Mesendoderm (in vitro differentiated cells): ENCODE results near the gene FOS.
"Not testable (repeated sequence)": the region's sequence is repeated elsewhere in the genome, so short reads cannot be mapped to it uniquely, and the experiment has no call there.

Source experiments
- DNase-seq: peaks from one replicate; pipeline ENCODE4 v3.0.0; 2013
- H2AK5ac ChIP-seq: 2 replicates; pipeline ENCODE4 v1.6.1; 2013; ENCODE audit warnings: low read length, inconsistent platforms
- H2BK120ac ChIP-seq: 2 replicates; pipeline ENCODE4 v1.6.1; 2013; ENCODE audit warnings: low read depth, mild to moderate bottlenecking, low read length, moderate library complexity, mixed read lengths
- H2BK15ac ChIP-seq: replicated peaks from 2 replicates; pipeline ENCODE4 v1.6.1; 2013; ENCODE audit warnings: low read depth, mild to moderate bottlenecking, moderate library complexity
- H2BK5ac ChIP-seq: 2 replicates; pipeline ENCODE4 v1.6.1; 2013; ENCODE audit warnings: low read length, inconsistent platforms
- H3K18ac ChIP-seq: 2 replicates; pipeline ENCODE4 v1.6.1; 2013; ENCODE audit warnings: mild to moderate bottlenecking, low read length, mixed read lengths
- H3K23ac ChIP-seq: one replicate; pipeline ENCODE4 v1.6.1; 2013; ENCODE audit warnings: low read length
- H3K27ac ChIP-seq: 2 replicates; pipeline ENCODE4 v1.5.1; 2013; ENCODE audit warnings: low read depth, mild to moderate bottlenecking, inconsistent platforms, low read length, moderate library complexity
- H3K27me3 ChIP-seq: 2 replicates; pipeline ENCODE4 v1.6.1; 2013; ENCODE audit warnings: low read length, control low read depth, mild to moderate bottlenecking, inconsistent platforms; ENCODE audit not compliant: insufficient read depth, poor library complexity
- H3K36me3 ChIP-seq: 2 replicates; pipeline ENCODE4 v1.6.1; 2013; ENCODE audit warnings: low read length, inconsistent platforms; ENCODE audit not compliant: control insufficient read depth, insufficient read depth
- H3K4ac ChIP-seq: one replicate; pipeline ENCODE4 v1.6.1; 2013; ENCODE audit warnings: low read depth, mild to moderate bottlenecking, low read length, moderate library complexity
- H3K4me1 ChIP-seq: 2 replicates; pipeline ENCODE4 v1.6.1; 2013; ENCODE audit warnings: low read depth, low read length, inconsistent platforms; ENCODE audit not compliant: control insufficient read depth
- H3K4me2 ChIP-seq: 2 replicates; pipeline ENCODE4 v1.6.1; 2013; ENCODE audit warnings: low read length
- H3K4me3 ChIP-seq: 2 replicates; pipeline ENCODE4 v1.5.1; 2013; ENCODE audit warnings: mild to moderate bottlenecking, low read length
- H3K56ac ChIP-seq: one replicate; pipeline ENCODE4 v1.6.1; 2013; ENCODE audit warnings: low read length
- H3K79me1 ChIP-seq: 2 replicates; pipeline ENCODE4 v1.6.1; 2013; ENCODE audit warnings: low read length, inconsistent platforms
- H3K79me2 ChIP-seq: 2 replicates; pipeline ENCODE4 v1.6.1; 2013; ENCODE audit warnings: mild to moderate bottlenecking, low read length; ENCODE audit not compliant: control insufficient read depth, insufficient read depth
- H3K9ac ChIP-seq: 2 replicates; pipeline ENCODE4 v1.6.1; 2013; ENCODE audit warnings: low read length, inconsistent platforms
- H4K5ac ChIP-seq: one replicate; pipeline ENCODE4 v1.6.1; 2013; ENCODE audit warnings: low read length
- H4K8ac ChIP-seq: one replicate; pipeline ENCODE4 v1.6.1; 2013; ENCODE audit warnings: low read depth, mild to moderate bottlenecking, control low read depth, low read length, moderate library complexity
- WGBS: extraction: QIAGEN DNeasy Blood & Tissue Kit; methylation state at CpG from one replicate; pipeline ENCODE4 v1.1.7; 2013; ENCODE audit warnings: low lambda C conversion rate, missing lambda C conversion rate; ENCODE audit not compliant: insufficient coverage; ENCODE audit errors: extremely low coverage; 5-methylcytosine and 5-hydroxymethylcytosine counted together

FOS gene

GRCh38 chr14:75307700-75308379, 29.2 kb downstream of the FOS start:
- Histone ChIP-seq H3K18ac (no peak overlapping the region), H4K8ac (no peak overlapping the region), H3K4me2 (no peak overlapping the region), H3K79me2 (no peaks in the 10 kb centered on the region), H2BK15ac (no peak overlapping the region), H3K23ac (no peak overlapping the region), H3K27me3 (no peaks in the 10 kb centered on the region), H3K36me3 (no peaks in the 10 kb centered on the region), H3K79me1 (no peaks in the 10 kb centered on the region), H2AK5ac (no peak overlapping the region), H3K27ac (no peak overlapping the region), H2BK5ac (no peak overlapping the region), H3K4me1 (no peaks in the 10 kb centered on the region), H4K5ac (no peak overlapping the region), H3K9ac (no peak overlapping the region), H3K56ac (no peak overlapping the region), H3K4me3 (no peak overlapping the region), H2BK120ac (no peak overlapping the region), H3K4ac (no peak overlapping the region)
- peak; percentile 90 for DNase-seq
- no CpG with 5 or more reads among the region's 12 CpGs for WGBS

DNA sequence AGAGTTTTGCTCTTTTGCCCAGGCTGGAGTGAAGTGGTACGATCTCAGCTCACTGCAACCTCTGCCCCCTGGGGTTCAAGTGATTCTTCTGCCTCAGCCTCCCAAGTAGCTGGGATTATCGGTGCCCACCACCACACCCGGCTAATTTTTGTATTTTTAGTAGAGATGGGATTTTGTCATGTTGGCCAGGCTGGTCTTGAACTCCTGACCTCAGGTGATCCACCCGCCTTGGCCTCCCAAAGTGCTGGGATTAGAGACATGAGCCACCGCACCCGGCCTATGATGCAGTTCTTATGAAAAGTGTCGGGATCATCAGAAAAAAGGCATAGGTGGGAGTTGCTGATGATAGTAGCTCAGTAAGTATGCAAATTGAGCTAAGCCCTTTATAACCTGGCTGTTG, 30.4 kb downstream of the FOS start:
- WGBS, result no CpG with 5 or more reads among the region's 7 CpGs

DNA sequence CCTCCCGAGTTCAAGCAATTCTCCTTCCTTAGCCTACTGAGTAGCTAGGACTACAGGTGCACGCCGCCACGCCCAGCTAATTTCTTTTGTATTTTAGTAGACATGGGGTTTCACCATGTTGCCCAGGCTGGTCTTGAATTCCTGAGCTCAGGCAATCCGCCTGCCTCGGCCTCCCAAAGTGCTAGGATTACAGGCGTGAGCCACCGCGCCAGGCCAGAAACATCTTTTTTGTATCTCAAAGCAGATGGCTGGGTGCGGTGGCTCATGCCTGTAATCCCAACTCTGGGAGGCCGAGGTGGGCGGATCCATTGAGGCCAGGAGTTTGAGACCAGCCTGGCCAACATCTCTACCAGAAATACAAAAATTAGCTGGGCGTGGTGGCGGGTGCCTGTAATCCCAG, 30.9 kb downstream of the FOS start:
- not testable (repeated sequence) for H3K27ac ChIP-seq, H3K4me1 ChIP-seq, H3K4ac ChIP-seq, H2BK15ac ChIP-seq, DNase-seq, H3K18ac ChIP-seq, H3K56ac ChIP-seq, H3K36me3 ChIP-seq, H2BK120ac ChIP-seq, H2AK5ac ChIP-seq, H3K4me2 ChIP-seq, H3K79me2 ChIP-seq, H4K5ac ChIP-seq, H2BK5ac ChIP-seq, H3K4me3 ChIP-seq, H3K27me3 ChIP-seq, H3K79me1 ChIP-seq, H3K9ac ChIP-seq, H3K23ac ChIP-seq, H4K8ac ChIP-seq
- no CpG with 5 or more reads among the region's 14 CpGs for WGBS

More for the DNA sequence above, 30.4 kb downstream of the FOS start:
- not testable (repeated sequence) for H3K27me3 ChIP-seq, H3K36me3 ChIP-seq, H3K4me1 ChIP-seq, H2BK120ac ChIP-seq, H2AK5ac ChIP-seq, DNase-seq, H2BK15ac ChIP-seq, H3K18ac ChIP-seq, H3K56ac ChIP-seq, H4K8ac ChIP-seq, H3K23ac ChIP-seq, H3K4ac ChIP-seq, H3K4me2 ChIP-seq, H3K27ac ChIP-seq, H3K9ac ChIP-seq, H2BK5ac ChIP-seq, H4K5ac ChIP-seq, H3K4me3 ChIP-seq, H3K79me2 ChIP-seq, H3K79me1 ChIP-seq

- H2BK5ac ChIP-seq, result no peak overlapping the region
- H3K4me2 ChIP-seq, result no peak overlapping the region
- no peak overlapping the region for H4K8ac ChIP-seq
- DNase-seq, result peak; percentile 97
- no peak overlapping the region for H2AK5ac ChIP-seq
- no peak overlapping the region for H3K18ac ChIP-seq
- no peak overlapping the region for H2BK120ac ChIP-seq
- H3K27ac ChIP-seq, result no peak overlapping the region
- H3K36me3 ChIP-seq, result no peaks in the 10 kb centered on the region
- H3K79me2 ChIP-seq, result no peaks in the 10 kb centered on the region
- H3K27me3 ChIP-seq, result no peaks in the 10 kb centered on the region
- H3K9ac ChIP-seq, result no peak overlapping the region
- H3K4me3 ChIP-seq, result no peak overlapping the region
- no peak overlapping the region for H4K5ac ChIP-seq
- no peak overlapping the region for H3K56ac ChIP-seq
- H3K79me1 ChIP-seq, result no peaks in the 10 kb centered on the region
- no peaks in the 10 kb centered on the region for H3K4me1 ChIP-seq
- no peak overlapping the region for H2BK15ac ChIP-seq
- H3K23ac ChIP-seq, result no peak overlapping the region
- no CpG with 5 or more reads among the region's 13 CpGs for WGBS
- H3K4ac ChIP-seq, result no peak overlapping the region
Observed at GRCh38 chr14:75310295-75311111, 31.9 kb downstream of the FOS start.

GRCh38 chr14:75311356-75311755, 32.7 kb downstream of the FOS start:
- H3K27ac ChIP-seq, result no peak overlapping the region
- no CpG with 5 or more reads among the region's 4 CpGs for WGBS

More at GRCh38 chr14:75311356-75311755, 32.7 kb downstream of the FOS start:
- Histone ChIP-seq H2BK120ac (no peak overlapping the region), H2BK5ac (no peak overlapping the region), H4K5ac (no peak overlapping the region), H4K8ac (no peak overlapping the region), H3K36me3 (no peaks in the 10 kb centered on the region), H3K79me1 (no peaks in the 10 kb centered on the region), H2AK5ac (no peak overlapping the region), H3K4me3 (no peak overlapping the region), H2BK15ac (no peak overlapping the region), H3K4ac (no peak overlapping the region), H3K56ac (no peak overlapping the region), H3K23ac (no peak overlapping the region), H3K4me2 (no peak overlapping the region), H3K18ac (no peak overlapping the region), H3K27me3 (no peaks in the 10 kb centered on the region), H3K4me1 (no peaks in the 10 kb centered on the region), H3K79me2 (no peaks in the 10 kb centered on the region), H3K9ac (no peak overlapping the region)
- DNase-seq, result no peak
